Mammary epithelial cell (primary cell): ENCODE results near the gene SDK1.

Source experiments
- CTCF ChIP-seq, 2 donors: IDR thresholded peaks in 1 of 2; conservative IDR thresholded peaks in 1 of 2; 2 replicates each; pipeline ENCODE4 v1.5.1; 2011 to 2012; ENCODE audit warnings: inconsistent platforms in 2 of 2, low read length in 2 of 2, mild to moderate bottlenecking in 2 of 2, control low read depth in 1 of 2, low read depth in 1 of 2; ENCODE audit not compliant: insufficient read depth in 1 of 2; ENCODE audit errors: extremely low read depth in 1 of 2
- EZH2 ChIP-seq: IDR thresholded peaks from 2 replicates; pipeline ENCODE4 v1.6.1; 2012; ENCODE audit warnings: low read length, inconsistent platforms, borderline replicate concordance

- no peak for TF ChIP-seq CTCF (conservative IDR thresholded peaks at IDR 0.05 in 1 of 2, IDR thresholded peaks at IDR 0.05 in 1 of 2; ENCODE audit: extremely low read depth in 1 of 2, insufficient read depth in 1 of 2, low read depth in 1 of 2, low read length in 2 of 2)
- no peak for TF ChIP-seq EZH2
These were observed 897.2 kb downstream of the SDK1 start for GRCh38 chr7:4198301-4198700.
